Aorta (tissue), 5 donors: ENCODE data around the gene SRRM2. TPM values are rescaled to one million over a fixed set of nuclear protein-coding genes. Genes with fewer than 3 reads are reported as not detected.
A peak's percentile ranks its signal among the peaks of the same experiment; 100 is the strongest.

ENCODE experiments used
- ATAC-seq: fragments of 200-7000 bp; cut with Tn5 transposase; one replicate; pipeline ENCODE4 v1.9.1; 2022; ENCODE audit warnings: moderate library complexity; ENCODE audit not compliant: low FRiP score
- DNase-seq, 2 donors: peaks; one replicate each; pipeline ENCODE4 v3.0.0-alpha.2; 2020
- H3K27ac ChIP-seq, 2 donors: one replicate each; pipeline ENCODE4 v1.5.1; 2013; ENCODE audit warnings: low read length in 2 of 2, mild to moderate bottlenecking in 2 of 2, moderate library complexity in 2 of 2, control low read depth in 1 of 2, inconsistent platforms in 1 of 2, low read depth in 1 of 2
- H3K27me3 ChIP-seq, 2 donors: one replicate each; pipeline ENCODE4 v1.6.1; 2013; ENCODE audit warnings: control low read depth in 1 of 2, low read length in 1 of 2, mild to moderate bottlenecking in 1 of 2, moderate library complexity in 1 of 2; ENCODE audit not compliant: insufficient read depth in 2 of 2, control insufficient read depth in 1 of 2
- H3K36me3 ChIP-seq, 2 donors: one replicate each; pipeline ENCODE4 v1.6.1; 2013; ENCODE audit warnings: control low read depth in 1 of 2, low read length in 1 of 2, mild to moderate bottlenecking in 1 of 2; ENCODE audit not compliant: insufficient read depth in 2 of 2, control insufficient read depth in 1 of 2
- H3K4me1 ChIP-seq, 2 donors: one replicate each; pipeline ENCODE4 v1.6.1; 2013; ENCODE audit warnings: low read length in 2 of 2, control low read depth in 1 of 2, mild to moderate bottlenecking in 1 of 2, moderate library complexity in 1 of 2; ENCODE audit not compliant: insufficient read depth in 2 of 2, control insufficient read depth in 1 of 2
- H3K4me3 ChIP-seq, 2 donors: one replicate each; pipeline ENCODE4 v1.5.1; 2013; ENCODE audit warnings: low read length in 2 of 2, control low read depth in 1 of 2, mild to moderate bottlenecking in 1 of 2
- H3K9me3 ChIP-seq: one replicate; pipeline ENCODE4 v1.6.1; 2013; ENCODE audit warnings: mild to moderate bottlenecking, low read length; ENCODE audit not compliant: control insufficient read depth
- WGBS, 2 donors: extraction: QIAGEN DNeasy Blood & Tissue Kit; methylation state at CpG; one replicate each; pipeline ENCODE4 v1.1.7; 2013; 5-methylcytosine and 5-hydroxymethylcytosine counted together
- intact Hi-C, 2 donors: fragments of 100-400 bp; cut with DNase I; formaldehyde crosslinking; loops; one replicate each; pipeline versions ENCODE4 v1.14.2 to v1.15.0; 2022
- polyA plus RNA-seq, 2 donors: library from polyadenylated mRNA; stranded (reverse); fragments of 200-250 nt; gene quantifications; one replicate each; pipeline ENCODE4 v1.2.3, GENCODE V29; 2013
- total RNA-seq, 2 donors: library from RNA; stranded (reverse); fragmentation: NEBNext Ultra II Directional; extraction: Animal tissue kit (Norgen Biotek cat#: 25700); gene quantifications; one replicate each; pipeline ENCODE4 v1.2.1, GENCODE V29; 2021
- donor health status: healthy with polysubstance abuse.
- donor health status: Bipolar disorder and iron deficiency.
- donor health status: DM: no; HTN: no; CAD: no.
- donor health status: DM: no; HTN: no; CAD: no.
- donor health status: DM: yes; HTN: yes; CAD: no.

The SRRM2 gene
- total and polyA plus RNA-seq, 4 donors: 194 to 946 (median 634) TPM

DNA sequence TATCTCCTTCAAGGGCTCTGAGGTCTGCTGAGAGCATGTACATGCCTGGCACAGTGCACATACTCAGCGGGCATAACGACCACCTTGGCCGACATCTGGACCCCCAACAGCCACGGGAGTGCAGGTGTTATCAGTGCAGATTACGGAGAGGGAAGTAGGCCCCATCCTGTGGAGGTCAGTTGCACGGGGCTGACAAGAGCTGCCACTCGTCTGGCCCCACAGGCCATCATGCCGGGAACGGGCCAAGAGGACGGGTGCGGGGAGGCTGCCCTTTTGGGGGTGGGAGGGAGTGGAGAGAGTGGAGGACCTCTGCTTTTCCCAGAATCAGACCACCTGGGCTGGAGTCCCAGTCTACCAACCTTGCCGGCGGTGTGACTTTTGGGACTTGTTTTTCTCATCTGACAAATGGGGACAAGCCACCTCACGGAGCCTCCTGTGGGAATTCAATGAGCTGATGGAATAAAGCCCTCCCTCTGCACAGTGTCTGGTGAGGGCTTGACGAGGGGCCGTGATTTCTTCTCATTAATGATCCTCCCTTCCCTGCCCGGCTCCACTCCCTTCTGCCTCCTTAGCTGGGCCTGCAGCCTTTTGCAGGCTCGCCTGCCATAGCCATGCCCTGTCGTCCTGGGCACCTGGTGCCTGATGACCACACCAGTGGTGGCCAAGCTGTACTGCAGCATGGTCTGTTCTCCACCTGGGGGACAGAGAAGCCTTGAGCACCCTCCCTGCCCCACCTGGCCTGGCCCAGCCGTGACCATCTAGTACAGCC, 30.3 kb downstream of the SRRM2 start:
- no peaks in the 10 kb centered on the region for H3K4me1 ChIP-seq
- no peaks in the 10 kb centered on the region for H3K9me3 ChIP-seq
- H3K36me3 ChIP-seq: no peaks in the 10 kb centered on the region
- 84 to 86% methylated on average over 20 of the region's 20 CpGs for WGBS, 2 donors
- H3K27me3 ChIP-seq: no peaks in the 10 kb centered on the region
- H3K27ac ChIP-seq: no peak overlapping the region
- DNase-seq: peak; percentile 30 to 65
- no peak overlapping the region for H3K4me3 ChIP-seq
- no peak for ATAC-seq
- intact Hi-C loops: no loop called here

DNA sequence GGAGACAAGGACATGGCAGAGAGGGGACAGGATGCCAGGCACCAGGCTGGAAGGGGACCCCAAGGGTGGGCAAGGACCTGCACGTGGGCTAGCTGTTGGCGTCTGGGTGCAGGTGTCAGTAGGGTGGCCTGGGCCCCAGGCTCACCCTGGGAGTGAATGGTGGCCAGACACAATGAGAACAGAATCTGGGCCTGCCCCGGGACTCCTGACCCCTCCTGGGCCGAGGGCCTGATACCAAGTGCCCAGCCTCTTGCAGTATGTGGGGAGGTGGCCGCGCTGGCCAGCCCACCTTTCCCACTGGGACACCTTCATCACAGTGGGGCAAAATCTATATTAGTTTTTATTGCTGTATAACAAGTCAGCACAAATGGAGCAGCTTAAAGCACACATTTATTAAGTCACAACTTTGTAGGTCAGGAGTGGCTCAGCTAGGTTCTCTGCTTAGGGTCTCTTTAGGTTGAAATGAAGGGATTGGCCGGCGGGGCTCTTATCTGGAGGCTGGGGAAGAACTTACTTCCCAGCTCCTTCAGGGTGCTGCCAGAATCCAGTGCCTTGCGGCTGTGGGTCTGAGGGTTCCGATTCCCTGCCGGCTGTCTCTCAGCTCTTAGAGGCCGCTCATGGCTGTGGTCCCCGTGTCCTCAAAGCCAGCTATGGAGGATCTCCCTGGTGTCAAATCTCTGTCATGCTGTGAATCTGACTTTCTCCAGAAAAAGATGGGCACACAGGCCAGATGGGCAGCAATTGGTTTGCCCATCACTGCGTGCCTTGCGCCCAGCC, 31.3 kb downstream of the SRRM2 start:
- no peak for ATAC-seq
- Histone ChIP-seq H3K4me1 (no peaks in the 10 kb centered on the region), H3K9me3 (no peaks in the 10 kb centered on the region), H3K27me3 (no peaks in the 10 kb centered on the region), H3K36me3 (no peaks in the 10 kb centered on the region), H3K4me3 (no peak overlapping the region), H3K27ac (no peak overlapping the region)
- intact Hi-C loops: no loop called here
- peak; percentile 18 to 45 for DNase-seq
- WGBS, 2 donors: 90 to 92% methylated on average over 15 of the region's 15 CpGs

DNA sequence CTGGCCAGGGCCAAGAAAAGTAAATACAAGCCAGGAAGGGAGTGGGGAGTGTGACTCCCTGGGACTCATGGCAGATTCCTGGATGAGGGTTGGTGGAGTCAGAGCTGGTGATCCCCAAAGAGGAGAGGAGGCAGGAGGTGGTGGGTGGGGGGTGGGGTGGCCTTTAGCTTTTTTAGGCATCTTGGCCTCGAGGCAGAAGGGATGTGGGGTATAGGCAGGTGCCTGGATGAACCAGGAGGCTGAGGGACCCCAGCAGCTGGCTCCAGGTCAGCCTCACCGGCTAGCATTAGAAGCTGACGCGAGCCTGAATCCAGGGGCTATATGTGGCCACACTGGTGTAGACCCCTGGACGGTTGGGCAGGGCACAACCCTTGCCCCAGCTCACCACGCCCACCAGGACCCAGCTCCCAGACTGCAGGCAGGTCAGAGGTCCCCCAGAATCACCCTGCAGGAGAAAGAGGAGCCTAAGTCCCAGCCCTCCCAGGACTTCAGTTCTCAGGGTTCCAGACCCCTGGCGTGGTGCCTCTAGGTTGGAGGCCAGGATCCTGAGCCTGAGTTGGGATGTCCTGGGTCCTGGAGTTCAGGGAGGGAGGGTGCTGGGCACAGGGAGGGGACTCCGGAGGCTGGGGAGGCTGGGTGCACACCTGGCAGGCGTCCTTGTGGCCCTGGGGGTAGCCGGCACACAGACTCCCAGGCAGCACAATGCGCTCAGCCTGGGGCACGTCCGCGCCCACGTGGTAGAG, 32.1 kb downstream of the SRRM2 start:
- no peak for ATAC-seq
- intact Hi-C loops: no loop called here
- no peaks in the 10 kb centered on the region for H3K36me3 ChIP-seq
- no peaks in the 10 kb centered on the region for H3K27me3 ChIP-seq
- no peak overlapping the region for H3K4me3 ChIP-seq
- H3K27ac ChIP-seq: no peak overlapping the region
- DNase-seq: peak in 1 of 2 donors; percentile 40
- H3K9me3 ChIP-seq: no peaks in the 10 kb centered on the region
- H3K4me1 ChIP-seq: no peaks in the 10 kb centered on the region
- 46 to 53% methylated on average over 15 of the region's 15 CpGs for WGBS, 2 donors

DNA sequence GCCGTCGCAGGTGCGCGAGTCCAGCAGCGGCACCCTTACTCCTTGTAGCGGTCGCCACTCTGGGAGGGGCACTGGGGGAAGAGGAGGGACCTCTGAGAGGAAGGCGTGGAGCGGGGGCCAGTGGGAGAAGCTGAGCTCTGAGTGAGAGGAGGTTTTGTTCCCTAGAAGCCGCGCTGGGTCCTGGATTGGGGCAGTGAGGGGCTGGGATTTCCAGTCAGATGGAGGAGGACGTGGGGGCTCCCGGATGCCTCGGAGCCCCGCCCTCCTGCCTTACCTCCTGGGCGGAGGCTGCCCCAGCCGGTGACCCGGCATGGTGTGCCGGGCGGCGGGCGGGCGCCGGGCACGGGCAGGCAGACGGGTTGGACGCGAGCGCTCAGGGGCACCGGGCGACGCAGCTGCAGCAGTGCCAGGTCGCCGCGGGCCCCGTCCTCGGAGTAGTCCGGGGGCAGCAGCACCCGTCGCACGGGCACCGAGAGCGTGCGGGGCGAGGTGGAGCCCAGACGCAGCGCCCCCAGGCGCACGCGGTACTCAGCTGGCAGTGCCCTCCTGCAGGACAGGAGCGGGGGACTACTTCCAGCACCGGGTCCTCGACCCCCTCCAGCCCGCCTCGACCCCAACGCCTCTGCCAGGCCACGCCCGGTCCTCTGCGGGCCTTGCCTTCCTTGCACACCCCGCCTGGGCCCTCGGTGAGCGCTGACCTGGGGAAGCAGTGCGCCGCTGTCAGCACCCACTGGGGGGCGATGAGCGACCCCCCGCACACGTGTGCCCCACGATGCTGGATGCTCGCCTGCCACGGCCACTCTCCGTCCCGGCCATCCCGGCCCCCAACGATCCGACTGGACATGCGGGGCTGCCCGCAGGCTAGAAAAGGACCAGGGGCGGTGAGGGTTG, 32.9 kb downstream of the SRRM2 start:
- H3K9me3 ChIP-seq: no peaks in the 10 kb centered on the region
- DNase-seq (peak; percentile 47 to 72), ATAC-seq (peak; percentile 31)
- WGBS, 2 donors: 15 to 19% methylated on average over 50 to 79 of the region's 79 CpGs
- H3K36me3 ChIP-seq: no peaks in the 10 kb centered on the region
- H3K4me1 ChIP-seq: no peaks in the 10 kb centered on the region
- no peak overlapping the region for H3K27ac ChIP-seq
- H3K4me3 ChIP-seq: no peak overlapping the region
- intact Hi-C loops: no loop called here
- H3K27me3 ChIP-seq: no peaks in the 10 kb centered on the region

DNA sequence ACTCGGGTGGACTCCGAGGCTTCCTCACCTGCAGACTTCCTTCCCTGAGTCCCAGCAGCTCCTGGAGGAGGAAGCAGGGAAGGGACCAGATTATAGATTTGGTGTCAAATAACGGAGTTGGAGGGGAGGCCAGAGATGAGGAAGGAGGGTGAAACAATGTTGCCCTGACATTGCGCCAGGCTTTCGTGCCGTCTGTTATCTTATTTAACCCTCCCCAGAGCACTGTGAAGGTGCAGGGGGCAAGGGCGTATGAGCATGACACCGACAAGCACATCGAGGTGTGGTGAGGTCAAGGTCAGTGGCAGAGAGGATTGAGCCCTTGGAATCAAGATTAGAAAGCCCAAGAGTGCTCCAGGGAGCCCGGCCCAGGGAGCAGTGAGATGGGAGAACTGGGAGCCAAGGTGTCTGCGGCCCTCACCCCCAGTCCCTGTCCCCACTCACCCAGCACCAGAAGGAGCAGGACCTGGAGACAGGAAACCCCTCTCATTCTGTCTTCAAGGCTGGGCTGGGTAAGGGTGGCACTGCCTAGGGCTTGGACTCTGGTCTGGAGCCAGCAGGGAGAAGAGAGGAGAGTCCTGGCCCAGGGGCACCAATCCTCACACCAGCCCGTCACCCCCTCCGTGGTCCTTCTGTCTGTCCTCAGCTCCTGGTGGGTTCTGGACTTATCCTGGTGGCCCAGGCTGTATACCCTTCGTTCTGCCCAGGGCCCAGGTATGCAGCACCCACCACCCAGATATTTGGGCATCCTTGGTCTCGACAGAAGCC, 33.8 kb downstream of the SRRM2 start:
- Histone ChIP-seq H3K27ac (no peak overlapping the region), H3K27me3 (no peaks in the 10 kb centered on the region)

DNA sequence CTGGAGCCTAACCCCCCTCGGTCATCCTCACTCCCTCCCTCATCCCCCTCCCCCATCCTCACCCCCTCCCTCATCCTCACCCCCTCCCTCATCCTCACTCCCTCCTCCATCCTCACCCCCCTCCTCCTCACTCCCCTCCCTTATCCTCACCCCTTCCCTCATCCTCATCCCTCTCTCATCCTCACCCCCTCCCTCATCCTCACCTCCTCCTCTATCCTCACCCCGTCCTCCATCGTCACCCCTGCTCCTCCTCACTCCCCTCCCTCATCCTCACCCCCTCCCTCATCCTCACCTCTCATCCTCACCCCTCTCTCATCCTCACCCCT, 34.4 kb downstream of the SRRM2 start:
- Histone ChIP-seq H3K9me3 (no peaks in the 10 kb centered on the region), H3K4me1 (no peaks in the 10 kb centered on the region), H3K36me3 (no peaks in the 10 kb centered on the region), H3K27ac (no peak overlapping the region), H3K4me3 (no peak overlapping the region), H3K27me3 (no peaks in the 10 kb centered on the region)
- WGBS, 2 donors: 47 to 51% methylated on average over 3 of the region's 3 CpGs
- peak in 1 of 2 donors; percentile 12 for DNase-seq
- ATAC-seq: no peak
- intact Hi-C loops: no loop called here

More for the DNA sequence above, 33.8 kb downstream of the SRRM2 start:
- 64 to 66% methylated on average over 15 of the region's 15 CpGs for WGBS, 2 donors
- intact Hi-C loops: no loop called here
- H3K4me3 ChIP-seq: no peak overlapping the region
- H3K36me3 ChIP-seq: no peaks in the 10 kb centered on the region
- peak; percentile 41 to 50 for DNase-seq
- no peaks in the 10 kb centered on the region for H3K9me3 ChIP-seq
- H3K4me1 ChIP-seq: no peaks in the 10 kb centered on the region
- no peak for ATAC-seq

DNA sequence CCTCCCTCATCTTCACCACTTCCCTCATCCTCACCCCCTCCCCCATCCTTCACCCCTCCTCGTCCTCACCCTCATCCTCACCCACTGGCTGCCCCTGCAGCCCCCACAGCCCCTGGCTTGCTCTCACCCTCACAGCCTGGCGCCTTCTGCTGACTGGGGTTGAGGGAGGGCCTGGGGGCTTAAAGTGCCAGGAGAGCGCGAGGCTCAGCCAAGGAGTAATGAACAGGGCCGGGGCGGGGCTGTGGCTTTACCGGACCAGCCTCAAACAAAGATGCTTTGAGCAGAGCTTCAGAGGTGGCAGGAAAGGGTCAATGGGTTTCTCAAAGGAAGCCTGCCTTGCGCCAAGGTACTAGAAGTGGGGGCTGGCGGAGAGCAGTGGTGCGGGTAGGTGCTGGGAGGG, 35.0 kb downstream of the SRRM2 start, which contains the start of gene PRSS33:
Gene PRSS33, minus strand, starts transcription at position 155 of the 400 bp plus-strand sequence. CDS start 1,013 bp downstream, outside the sequence.
- H3K27me3 ChIP-seq: no peaks in the 10 kb centered on the region
- no peak for ATAC-seq
- no peak within 1 kb of the TSS for H3K27ac ChIP-seq
- H3K36me3 ChIP-seq: no peaks in the 10 kb centered on the region
- peak; percentile 27 to 61 for DNase-seq
- no peaks in the 10 kb centered on the region for H3K9me3 ChIP-seq
- intact Hi-C loops: no loop called here
- H3K4me3 ChIP-seq: no peak within 1 kb of the TSS
- WGBS, 2 donors: 24 to 43% methylated on average over 10 of the region's 10 CpGs
- H3K4me1 ChIP-seq: no peaks in the 10 kb centered on the region
